Activated naive CD4-positive, alpha-beta T cell (primary cell): Measurements from ENCODE around the gene NHS.

ENCODE experiments used
- DNase-seq, 4 experiments: peaks; one replicate each; lab custom pipeline; 2025; lab: John Stamatoyannopoulos, UW

The NHS gene

DNA sequence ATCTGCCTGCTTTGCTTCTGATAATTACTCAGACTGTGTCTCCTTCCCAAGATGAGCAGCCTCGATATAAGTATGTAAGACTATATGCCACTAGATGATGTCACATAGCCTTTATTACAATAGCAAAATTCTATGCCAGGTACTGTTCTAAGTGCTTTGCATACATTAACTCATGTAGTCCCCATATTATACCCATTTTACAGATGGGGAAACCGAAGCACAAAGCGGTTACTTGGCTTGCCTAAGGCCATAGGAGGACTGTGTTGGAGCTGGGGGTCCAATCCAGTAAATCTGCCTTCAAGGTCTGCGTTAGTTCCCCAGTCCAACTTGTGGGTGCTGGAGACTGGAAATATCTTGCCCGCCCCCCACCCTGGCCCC, 361.5 kb downstream of the NHS start:
- no peak for DNase-seq

DNA sequence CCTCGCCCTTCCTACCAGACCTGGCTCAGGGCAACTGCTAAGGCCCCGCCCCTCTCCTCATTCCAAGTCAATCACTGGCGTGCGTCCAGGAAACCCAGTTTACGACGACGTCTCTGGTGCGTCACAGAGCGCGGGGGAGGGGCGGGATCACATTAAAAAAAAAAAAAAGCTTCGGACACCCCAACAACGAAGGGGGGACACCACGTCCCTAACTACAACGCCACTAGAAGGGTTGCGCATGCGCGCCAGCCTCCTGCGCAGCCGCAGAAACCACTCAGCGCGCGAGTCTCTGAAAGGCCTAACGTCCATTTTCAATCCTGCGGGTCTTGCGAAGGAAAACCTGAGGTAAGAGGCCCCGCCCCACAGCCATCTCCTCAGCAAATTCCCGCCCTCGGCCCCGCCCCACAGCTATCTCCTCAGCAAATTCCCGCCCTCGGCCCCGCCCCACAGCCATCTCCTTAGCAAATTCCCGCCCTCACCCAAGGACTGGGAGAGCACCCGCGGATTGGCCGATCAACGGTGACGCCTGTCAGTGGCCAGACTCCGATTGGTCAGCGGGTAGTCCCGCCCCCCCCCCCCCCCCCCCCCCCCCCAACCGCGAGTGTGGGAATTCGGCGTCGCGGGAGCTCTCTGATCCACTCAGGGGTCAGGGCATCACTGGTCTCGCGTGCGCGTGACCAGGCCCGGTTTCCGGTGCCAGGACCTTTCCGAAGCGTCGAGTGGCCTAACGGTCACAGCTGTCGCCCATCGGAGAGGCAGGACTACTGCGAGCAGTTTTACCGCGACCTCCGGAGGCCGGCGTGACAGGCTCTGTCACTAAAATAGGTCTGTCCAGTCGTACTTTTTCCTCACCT, 362.1 kb downstream of the NHS start, which contains the start of gene SCML1:
SCML1 (plus strand) TSS at position 638 of the 854 bp plus-strand sequence. CDS start 6,694 bp downstream, outside the sequence.
- DNase-seq = peak; percentile 65 to 86 (median 76)

DNA sequence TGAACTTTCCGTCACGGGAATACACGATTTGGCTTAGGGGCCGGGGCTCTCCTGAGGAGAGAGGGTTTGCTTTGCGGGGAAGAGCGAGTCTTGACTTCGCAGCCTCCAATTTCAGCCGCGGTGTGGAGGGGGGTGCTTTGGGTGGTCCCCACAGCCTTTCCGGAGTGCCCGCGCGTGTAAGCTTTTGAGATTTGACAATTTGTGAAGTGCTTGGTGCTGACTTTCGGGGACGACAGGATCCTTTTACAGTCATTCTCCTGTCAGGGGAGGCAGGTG, 362.6 kb downstream of the NHS start:
- peak in 3 of 4 experiments; percentile 2 to 41 (median 23) for DNase-seq

DNA sequence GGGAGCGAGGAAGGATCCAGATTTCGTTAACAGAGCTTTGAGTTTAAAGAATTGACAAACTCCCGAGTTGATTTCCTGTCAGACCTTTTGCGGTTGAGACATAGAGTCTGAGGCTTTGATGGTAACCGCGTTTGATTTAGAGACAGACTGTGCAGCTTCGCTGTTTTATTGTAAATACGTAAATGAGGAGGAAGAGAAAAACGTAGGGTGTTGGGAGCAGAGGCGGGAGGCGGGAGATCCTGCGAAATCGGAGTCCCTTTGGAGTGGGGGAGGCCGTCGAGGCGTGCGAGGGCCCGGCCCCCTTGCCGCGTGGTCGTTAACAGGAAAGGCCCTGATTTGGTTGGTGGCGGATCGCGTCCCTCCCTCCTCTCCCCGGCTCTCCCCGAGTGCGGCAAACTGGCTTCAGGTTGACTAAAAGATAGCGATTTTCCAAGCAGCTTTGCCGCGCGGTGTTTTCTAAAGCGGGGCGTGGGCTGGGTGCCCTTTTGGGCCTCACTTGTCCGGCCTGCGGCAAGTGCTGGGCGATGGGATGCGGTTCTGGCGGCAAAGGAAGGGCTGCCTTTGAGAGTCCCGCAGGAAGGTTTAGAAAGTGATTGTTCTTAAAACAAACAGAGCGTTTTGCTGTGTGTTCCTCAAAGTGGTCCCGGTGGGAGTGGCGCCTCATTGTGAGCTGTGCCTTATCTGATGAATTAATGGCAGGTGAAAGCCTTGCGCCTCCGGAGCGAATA, 363.1 kb downstream of the NHS start:
- DNase-seq = peak in 3 of 4 experiments; percentile 3 to 29 (median 20)

DNA sequence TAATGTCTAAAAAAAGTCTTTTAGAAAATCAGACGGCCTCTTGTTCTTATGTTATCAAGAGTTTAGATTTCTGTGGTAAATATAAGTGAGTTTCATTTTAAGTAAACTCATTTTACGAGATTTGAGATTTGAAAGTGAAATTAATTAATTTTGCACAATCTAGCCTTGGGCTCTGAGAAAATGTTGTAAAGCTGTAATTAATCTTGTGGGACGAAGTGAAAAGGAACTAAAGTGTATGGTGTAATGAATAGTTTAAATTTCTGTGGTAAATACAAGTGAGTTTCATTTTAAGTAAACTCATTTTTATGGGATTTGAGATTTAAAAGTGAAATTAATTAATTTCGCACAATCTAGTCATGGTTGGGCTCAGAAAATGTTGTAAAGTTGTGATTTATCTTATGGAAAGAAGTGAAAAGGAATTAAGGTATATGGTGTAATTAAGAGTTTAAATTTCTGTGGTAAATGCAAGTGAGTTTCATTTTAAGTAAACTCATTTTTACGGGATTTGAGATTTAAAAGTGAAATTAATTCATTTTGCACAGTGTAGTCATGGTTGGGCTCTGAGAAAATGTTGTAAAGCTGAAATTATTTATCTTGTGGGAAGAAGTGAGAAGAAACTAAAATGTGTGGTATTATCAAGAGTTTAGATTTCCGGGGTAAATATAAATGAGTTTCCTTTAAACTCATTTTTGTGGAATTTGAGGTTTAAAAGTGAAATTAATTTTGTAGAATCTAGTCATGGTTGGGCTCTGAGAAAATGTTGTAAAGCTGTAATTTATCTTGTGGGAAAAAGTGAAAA, 363.9 kb downstream of the NHS start:
- DNase-seq = no peak

DNA sequence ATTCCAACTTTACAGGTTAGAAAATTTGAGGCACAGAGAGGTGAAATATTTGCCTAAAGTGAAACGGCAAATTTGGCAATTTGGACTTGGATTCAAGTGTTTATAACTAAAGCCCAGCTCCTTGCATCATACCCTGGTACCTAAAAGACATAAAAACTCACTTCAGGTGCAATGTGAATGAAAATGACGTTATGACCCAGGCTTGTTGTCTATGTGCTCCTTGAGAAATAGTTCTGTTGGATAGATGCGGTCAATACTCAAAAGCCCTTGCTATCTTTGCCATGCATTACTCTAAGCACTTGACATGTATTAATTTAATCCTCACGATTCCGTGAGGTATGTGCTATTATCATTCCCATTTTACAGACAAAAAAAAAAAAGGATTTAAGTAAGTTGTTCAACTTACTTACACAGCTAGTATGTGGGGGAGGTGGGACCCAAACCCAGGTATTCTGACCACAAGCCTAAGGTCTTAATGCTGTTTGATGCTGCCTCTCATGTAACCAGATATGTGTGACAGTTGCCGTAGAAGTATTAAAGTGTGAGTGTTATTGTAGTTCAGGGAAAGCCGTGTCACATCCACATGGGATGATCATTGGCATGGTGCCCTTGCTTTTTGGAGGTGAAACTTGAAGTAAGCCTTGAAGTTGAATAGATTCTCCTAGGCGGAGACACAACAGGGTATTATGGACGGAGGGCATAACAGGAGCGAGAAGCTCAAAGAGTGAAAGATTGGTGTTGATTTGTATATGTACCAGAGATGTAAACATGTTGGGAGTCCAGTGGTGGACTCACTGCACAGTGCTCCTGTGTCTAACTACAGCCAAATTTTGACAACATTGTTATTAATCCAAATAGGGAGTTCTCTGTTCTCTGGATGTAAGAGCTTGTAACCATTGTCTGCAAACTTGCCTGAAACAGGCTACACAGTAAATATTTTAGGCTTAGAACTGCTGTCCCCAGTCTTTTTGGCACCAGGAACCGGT, 365.4 kb downstream of the NHS start:
- DNase-seq = no peak

DNA sequence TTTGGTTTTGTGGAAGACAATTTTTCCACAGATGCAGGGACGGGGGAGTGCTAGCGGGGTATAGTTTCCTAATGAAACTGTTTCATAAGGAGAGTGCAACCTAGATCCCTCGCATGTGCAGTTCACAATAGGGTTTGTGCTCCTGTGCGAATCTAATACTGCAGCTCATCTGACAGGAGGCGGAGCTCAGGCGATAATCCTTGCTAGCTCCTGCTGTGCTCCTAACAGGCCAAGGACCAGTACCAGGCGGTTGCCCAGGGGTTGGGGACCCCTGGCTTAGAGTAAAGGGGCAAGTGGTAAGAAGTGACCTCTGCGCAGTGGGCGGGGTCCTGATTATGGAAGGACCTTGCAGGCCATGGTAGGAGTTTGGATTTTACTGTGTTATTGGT, 366.1 kb downstream of the NHS start:
- no peak for DNase-seq

DNA sequence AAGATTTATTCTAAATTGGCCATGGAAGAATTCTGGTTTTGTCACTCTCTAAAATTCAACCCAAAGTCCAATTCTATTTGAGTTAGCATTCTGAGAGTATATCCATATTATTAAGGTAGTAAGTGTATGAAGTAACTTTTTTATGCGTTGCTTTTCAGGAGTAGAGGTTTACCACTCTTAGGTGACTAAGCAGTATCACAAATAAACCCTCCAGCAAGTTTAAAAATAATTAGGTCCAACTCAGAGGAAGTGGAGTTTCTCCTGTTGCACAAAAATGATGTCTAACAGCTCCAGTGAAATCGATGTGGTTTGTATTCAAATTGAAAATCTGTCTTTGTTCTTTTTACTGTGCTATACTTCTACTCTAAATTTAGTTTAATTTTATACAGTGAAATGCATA, 368.9 kb downstream of the NHS start:
- DNase-seq = no peak

DNA sequence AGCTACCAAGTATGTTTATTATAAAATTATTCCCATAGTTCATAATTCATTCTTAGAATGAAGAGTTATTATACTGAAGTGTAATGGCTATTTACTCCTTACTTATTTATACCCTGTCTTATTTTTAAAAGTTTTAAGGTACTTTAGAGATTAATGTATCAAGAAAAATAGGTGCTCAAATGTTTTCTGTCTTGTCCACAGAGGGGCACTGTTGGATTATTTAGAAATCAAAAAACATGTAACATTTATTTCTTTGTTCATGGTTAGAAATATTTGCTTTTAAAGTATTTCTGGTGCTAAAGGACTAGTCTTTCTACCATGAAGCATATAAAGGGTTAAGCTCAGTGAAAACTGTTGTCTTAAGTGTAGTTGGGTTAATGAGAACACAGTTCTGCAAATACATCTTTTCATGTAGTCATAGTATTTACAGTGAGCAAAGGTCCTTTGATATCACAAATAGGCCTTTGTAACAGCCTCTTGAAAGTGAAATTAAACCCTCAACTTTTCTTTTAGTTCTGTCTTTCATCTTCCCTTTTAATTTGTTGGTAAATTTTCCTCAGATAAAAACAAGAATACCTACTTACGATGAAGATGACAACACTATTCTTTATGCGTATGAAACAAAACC, 370.0 kb downstream of the NHS start:
- DNase-seq = no peak

DNA sequence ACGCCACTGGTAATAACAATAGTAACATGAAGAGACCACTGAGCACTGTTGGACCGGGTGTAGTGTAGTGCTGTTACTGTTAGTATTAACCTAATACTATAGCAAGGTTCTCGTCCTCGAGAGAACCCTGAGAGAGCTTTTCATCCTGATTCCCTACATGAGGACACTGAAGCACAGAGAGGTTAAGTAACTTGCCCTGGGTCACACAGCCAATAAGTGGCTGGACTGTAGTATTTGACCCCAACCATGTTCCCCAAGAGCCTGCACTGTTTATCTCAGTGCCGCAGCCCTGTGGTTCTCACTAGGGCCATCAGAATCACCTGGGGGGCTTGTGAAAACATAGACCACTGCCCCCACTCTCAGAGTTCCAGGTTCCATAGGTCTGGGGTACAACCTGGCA, 372.7 kb downstream of the NHS start:
- no peak for DNase-seq

DNA sequence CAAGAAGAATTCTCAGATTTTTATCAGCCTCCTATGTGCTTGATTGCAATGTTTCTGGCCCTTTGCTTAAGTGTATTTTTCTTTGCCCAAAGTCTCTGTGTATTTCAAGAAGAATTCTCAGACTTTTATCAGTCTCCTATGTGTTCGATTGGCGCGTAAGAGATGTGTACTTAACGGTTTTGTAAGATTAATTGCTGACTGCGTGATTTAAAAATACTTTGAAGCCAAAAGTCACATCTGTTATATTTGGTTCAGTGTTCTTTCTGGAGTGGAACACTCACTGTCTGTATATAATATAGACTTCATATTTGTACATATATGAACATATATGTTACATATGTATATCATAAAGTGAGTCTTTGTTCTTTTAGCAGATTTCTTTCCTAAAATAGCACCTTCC, 373.7 kb downstream of the NHS start:
- no peak for DNase-seq

DNA sequence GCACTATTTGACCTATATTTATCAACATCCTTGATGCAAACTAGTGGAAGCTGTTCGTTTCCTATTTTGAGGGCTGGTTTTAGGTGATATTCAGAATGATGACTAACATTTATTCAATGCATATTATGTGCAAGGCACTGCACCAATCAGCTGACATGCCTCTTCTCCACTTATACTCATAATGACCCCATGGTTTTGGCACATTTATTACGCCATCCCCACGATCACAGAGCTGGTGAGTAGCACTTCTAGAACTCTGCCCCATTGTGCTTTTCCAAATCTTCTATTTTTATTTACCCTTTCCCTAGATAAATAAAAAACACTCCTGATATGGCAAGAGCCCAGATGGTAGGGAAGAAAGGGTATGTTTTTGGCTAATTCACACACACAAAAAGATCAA, 375.4 kb downstream of the NHS start:
- no peak for DNase-seq

DNA sequence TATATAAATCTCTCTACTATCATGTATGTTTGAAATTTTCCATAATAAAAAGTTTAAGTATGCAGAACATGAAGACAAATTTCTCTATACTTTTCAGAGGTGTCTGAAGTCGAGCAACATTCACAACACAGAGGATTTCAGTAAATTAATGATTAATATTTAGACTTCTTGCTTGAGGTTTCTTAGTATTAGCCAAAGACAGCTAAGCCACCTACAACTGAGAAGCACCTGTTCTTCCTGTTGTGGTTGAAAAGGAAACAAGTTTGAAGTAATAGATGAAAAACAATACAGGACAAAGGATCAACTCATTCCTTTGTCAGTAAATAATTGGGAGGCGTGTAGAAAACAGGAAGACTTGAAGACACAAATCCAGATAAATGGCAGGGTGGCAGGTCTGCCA, 383.4 kb downstream of the NHS start:
- no peak for DNase-seq

DNA sequence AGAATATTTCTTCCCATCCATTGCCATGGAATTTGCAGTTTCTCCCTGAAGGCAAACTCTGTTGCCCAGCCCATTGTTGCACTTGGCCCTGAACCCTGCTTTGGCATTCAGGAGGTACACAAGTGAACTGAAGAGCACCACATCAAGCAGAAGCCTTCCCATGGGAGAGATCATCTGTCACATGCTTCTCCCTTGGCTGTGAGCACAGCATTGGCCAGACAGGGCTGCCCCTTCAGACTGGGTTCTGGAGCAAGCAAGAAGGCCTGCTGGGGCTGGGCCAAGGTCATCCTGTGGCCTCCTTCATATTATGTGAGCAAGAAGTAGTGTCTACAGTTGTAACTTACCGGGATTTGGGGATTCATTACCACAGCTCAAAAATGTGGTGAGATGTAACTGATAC, 385.0 kb downstream of the NHS start:
- DNase-seq = no peak

DNA sequence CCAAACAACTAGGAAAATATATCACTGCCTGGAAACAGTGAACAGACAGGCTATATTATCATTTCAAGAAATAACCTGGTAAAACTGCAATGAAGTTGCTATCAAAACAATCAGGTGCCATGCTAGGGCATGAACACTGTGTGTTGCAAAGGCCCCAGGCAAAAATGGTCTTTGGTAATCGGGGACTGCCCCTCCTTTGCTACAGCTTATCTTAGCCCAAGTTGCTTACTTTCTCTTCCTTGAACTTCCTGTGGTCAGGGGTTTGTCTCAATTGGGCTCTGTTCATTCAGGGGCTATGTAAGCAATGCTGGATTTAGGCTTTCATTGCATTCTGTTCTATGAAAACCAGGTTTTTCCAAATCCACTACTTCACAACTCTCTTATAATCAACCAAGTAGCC, 392.7 kb downstream of the NHS start:
- DNase-seq = no peak

DNA sequence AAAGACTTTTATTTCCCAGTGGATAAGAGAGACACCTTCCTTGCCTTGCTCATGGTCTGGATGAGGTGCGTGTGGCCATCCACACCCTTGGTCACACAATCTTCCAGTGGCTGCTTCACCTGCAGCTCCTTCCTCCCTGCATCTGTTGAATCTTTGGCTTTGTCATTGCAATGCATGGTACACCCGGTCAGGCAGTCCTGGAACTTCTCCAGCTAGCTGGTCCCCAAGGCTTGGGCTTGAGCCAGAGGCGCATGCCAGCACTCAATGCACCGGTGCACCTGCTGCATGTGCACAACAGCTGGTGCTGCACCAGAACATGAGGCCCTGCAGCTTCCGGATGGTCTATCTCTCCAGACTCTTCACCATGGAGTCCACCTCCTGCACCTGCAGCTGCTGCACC, 394.0 kb downstream of the NHS start:
- no peak for DNase-seq

DNA sequence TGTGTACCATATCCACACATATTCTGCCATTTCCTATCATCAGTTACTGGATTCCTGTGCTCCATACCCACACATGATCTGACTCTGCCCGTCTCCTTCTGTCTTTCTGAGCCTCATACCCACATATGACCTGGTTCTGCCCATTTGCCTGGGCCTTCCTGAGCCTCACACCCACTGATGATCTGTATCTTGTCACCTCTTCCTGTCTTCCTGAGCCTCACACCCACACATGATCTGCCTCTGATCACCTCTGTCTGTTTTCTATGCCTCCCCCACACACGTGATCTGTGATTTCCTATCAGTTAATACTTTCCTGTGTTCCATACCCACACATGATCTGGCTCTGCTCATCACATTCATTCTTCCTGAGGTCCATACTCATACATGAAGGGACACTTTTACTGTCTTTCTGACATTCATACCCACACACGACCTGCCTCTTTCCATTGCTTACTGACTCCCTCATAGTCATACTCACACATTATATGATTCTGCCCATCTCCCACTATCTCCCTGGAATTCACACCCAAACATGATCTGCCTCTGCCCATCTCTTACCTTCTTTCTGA, 394.8 kb downstream of the NHS start:
- DNase-seq = no peak

DNA sequence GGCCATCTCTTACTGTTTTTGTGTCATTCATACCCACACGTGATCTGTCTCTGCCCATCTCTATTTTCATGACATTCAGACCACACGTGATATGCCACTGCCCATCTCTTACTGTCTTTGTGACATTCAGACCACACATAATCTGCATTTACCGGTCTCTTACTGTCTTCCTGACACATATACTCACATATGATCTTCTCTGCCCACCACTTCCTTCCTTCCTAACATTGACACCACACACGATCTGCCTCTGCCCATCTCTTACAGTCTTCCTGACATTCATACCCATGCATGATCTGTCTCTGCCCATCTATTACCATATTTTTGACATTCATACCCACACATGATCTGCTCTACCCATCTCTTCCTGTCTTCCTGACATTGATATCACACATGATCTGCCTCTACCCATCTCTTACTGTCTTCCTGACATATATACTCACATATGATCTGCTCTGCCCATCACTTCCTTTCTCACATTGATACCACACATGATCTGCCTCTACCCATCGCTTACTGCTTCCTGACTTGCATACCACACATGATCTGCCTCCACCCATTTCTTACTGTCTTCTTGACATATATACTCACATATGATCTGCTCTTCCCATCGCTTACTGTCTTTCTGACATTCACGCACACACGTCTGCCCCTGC, 398.3 kb downstream of the NHS start:
- no peak for DNase-seq

DNA sequence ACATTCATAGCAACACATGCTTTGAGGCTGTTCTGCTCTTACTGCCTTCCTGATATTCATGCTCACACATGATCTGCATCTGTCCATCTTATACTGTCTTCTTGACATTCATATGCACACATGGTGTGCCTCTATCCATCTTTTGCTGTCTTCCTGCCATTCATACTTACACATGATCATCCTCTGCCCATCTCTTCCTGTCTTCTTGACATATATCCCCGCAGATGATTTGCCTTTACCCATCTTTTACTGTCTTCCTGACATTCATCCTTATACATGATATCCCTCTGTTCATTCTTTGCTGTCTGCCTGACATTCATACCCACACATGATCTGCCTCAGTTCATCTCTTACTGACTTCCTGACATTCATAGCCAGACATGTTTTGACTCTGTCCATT, 399.1 kb downstream of the NHS start:
- no peak for DNase-seq

DNA sequence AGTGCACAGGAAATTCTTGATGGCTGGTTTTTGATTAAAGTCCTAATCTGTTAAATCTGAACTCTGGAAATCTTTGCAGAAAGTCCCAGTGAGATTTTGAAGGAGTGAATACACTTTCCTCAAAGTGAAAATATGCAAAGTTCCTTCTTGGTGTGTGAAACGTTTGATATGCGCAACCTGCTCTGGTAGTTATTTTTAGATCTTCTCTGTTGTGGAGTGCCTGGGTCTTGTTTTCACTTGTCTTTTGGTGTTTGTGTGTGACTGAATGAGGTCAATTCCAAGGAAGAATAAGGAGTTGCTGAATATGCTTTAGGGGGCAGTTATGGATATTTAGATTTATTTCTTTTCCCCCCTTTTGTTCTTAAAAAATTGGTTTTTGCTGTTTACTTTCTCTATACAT, 404.0 kb downstream of the NHS start:
- no peak for DNase-seq
